CD8-positive, alpha-beta memory T cell (primary cell): ENCODE results near the gene RABL6. TPM values are rescaled to one million over a fixed set of nuclear protein-coding genes. Genes with fewer than 3 reads are reported as not detected.
"Not testable (repeated sequence)": the region's sequence is repeated elsewhere in the genome, so short reads cannot be mapped to it uniquely, and the experiment has no call there.

Source experiments
- CTCF ChIA-PET: fragments of 350-600 bp; sonication (Branson Sonifier 250); formaldehyde crosslinking; loops from one replicate; lab custom pipeline; 2021; ENCODE audit warnings: antibody characterized with exemption; lab: Charles Lee
- POLR2A ChIA-PET: fragments of 350-600 bp; sonication (Branson Sonifier 250); formaldehyde crosslinking; loops from one replicate; lab custom pipeline; 2021; ENCODE audit warnings: antibody characterized with exemption; lab: Charles Lee
- DNase-seq, 5 donors: peaks; one replicate each; pipeline versions ENCODE4 v3.0.0 to v3.0.0-alpha.2; 2020 to 2022; ENCODE audit warnings: mixed read lengths in 1 of 5
- H3K27ac ChIP-seq: one replicate; pipeline ENCODE4 v1.7.0; 2013; ENCODE audit warnings: low read depth, mild to moderate bottlenecking, low read length, moderate library complexity
- H3K27me3 ChIP-seq: 2 replicates; pipeline ENCODE4 v1.7.0; 2013; ENCODE audit warnings: low read length, mild to moderate bottlenecking; ENCODE audit not compliant: insufficient read depth, poor library complexity, severe bottlenecking
- H3K36me3 ChIP-seq: 2 replicates; pipeline ENCODE4 v1.7.0; 2013; ENCODE audit warnings: mild to moderate bottlenecking, low read length, moderate library complexity; ENCODE audit not compliant: insufficient read depth
- H3K4me1 ChIP-seq: 2 replicates; pipeline ENCODE4 v1.7.0; 2013; ENCODE audit warnings: mild to moderate bottlenecking, low read length, moderate library complexity; ENCODE audit not compliant: insufficient read depth
- H3K4me3 ChIP-seq: 2 replicates; pipeline ENCODE4 v1.7.0; 2013; ENCODE audit warnings: mild to moderate bottlenecking, low read length
- H3K9me3 ChIP-seq: 2 replicates; pipeline ENCODE4 v1.7.0; 2013; ENCODE audit warnings: mild to moderate bottlenecking, low read length
- H3K27ac Mint-ChIP-seq, 8 donors: one replicate each; pipeline ENCODE4 v1.8.0; 2020 to 2021; ENCODE audit warnings: mixed read lengths in 8 of 8, mild to moderate bottlenecking in 6 of 8, inconsistent platforms in 3 of 8, moderate library complexity in 3 of 8
- H3K27me3 Mint-ChIP-seq, 2 donors: one replicate each; pipeline ENCODE4 v1.8.0; 2020 to 2021; ENCODE audit warnings: mixed read lengths in 2 of 2, mild to moderate bottlenecking in 1 of 2, moderate library complexity in 1 of 2
- H3K36me3 Mint-ChIP-seq, 3 donors: one replicate each; pipeline ENCODE4 v1.8.0; 2020 to 2021; ENCODE audit warnings: mixed read lengths in 3 of 3, inconsistent platforms in 1 of 3, mild to moderate bottlenecking in 1 of 3
- H3K4me1 Mint-ChIP-seq, 3 donors: one replicate each; pipeline ENCODE4 v1.8.0; 2020 to 2021; ENCODE audit warnings: mixed read lengths in 3 of 3, inconsistent platforms in 1 of 3, mild to moderate bottlenecking in 1 of 3
- H3K4me3 Mint-ChIP-seq, 7 donors: one replicate each; pipeline ENCODE4 v1.8.0; 2020 to 2021; ENCODE audit warnings: mixed read lengths in 7 of 7, mild to moderate bottlenecking in 6 of 7, moderate library complexity in 4 of 7, inconsistent platforms in 2 of 7
- H3K9me3 Mint-ChIP-seq, 5 donors: one replicate each; pipeline ENCODE4 v1.8.0; 2020 to 2022; ENCODE audit warnings: mixed read lengths in 5 of 5, mild to moderate bottlenecking in 3 of 5, moderate library complexity in 2 of 5, inconsistent platforms in 1 of 5
- polyA plus RNA-seq: library from polyadenylated mRNA; unstranded; fragments of 300-500 nt; fragmentation: Illumina TruSeq; gene quantifications from one replicate; pipeline ENCODE4 v1.2.3, GENCODE V29; 2021
- total RNA-seq, 2 experiments: library from RNA; stranded (reverse); gene quantifications; one replicate each; pipeline ENCODE4 v1.2.3, GENCODE V29; 2021

RABL6 gene
- total and polyA plus RNA-seq, 3 experiments from 2014 or later = 20.9 to 106 (median 98.2) TPM

GRCh38 chr9:136799079-136799853 lies 8.5 kb upstream of the RABL6 start:
- POLR2A ChIA-PET = interaction anchor here (1.0 to 1.5 kb wide), 2 partner anchors 44 to 442 kb away, joined by 3 to 9 read pairs; partner anchors contain the start of genes AJM1 and TUBB4B
- peaks cover 11 to 28% (median 25%) of the 10 kb centered on the region in 3 donors for H3K4me1 Mint-ChIP-seq
- Histone ChIP-seq H3K4me3 (peak overlapping the region; percentile 66), H3K27me3 (no peaks in the 10 kb centered on the region), H3K4me1 (peaks cover 30% of the 10 kb centered on the region), H3K9me3 (no peaks in the 10 kb centered on the region), H3K27ac (no peak overlapping the region), H3K36me3 (no peaks in the 10 kb centered on the region)
- peak overlapping the region in 6 of 7 donors; percentile 78 to 89 (median 82) for H3K4me3 Mint-ChIP-seq
- H3K27ac Mint-ChIP-seq = no peak overlapping the region
- H3K9me3 Mint-ChIP-seq = no peaks in the 10 kb centered on the region
- peaks cover 0 to 5% (median 0%) of the 10 kb centered on the region in 3 donors for H3K36me3 Mint-ChIP-seq
- CTCF ChIA-PET = interaction anchor here (0.6 to 3.1 kb wide), 4 partner anchors 11 to 236 kb away, joined by 3 to 15 read pairs (median 4); no protein-coding TSS in a partner anchor
- no peak for DNase-seq
- H3K27me3 Mint-ChIP-seq = peaks cover 0 to 6% of the 10 kb centered on the region in 2 donors

GRCh38 chr9:136799854-136800657 lies 7.7 kb upstream of the RABL6 start:
- ChIA-PET CTCF (interaction anchor here (0.7 to 3.1 kb wide), 7 partner anchors 8 to 235 kb away, joined by 3 to 15 read pairs (median 5); partner anchors contain the start of genes ABCA2 and AJM1), POLR2A (interaction anchor here (0.6 to 1.5 kb wide), 8 partner anchors 9 to 441 kb away, joined by 3 to 9 read pairs (median 4); partner anchors contain the start of genes AJM1, C8G, FBXW5 and TMEM141)
- Mint-ChIP-seq H3K27me3 (peaks cover 0 to 6% of the 10 kb centered on the region in 2 donors), H3K36me3 (peaks cover 0 to 5% (median 0%) of the 10 kb centered on the region in 3 donors), H3K4me1 (peaks cover 11 to 28% (median 25%) of the 10 kb centered on the region in 3 donors), H3K9me3 (no peaks in the 10 kb centered on the region), H3K4me3 (peak overlapping the region; percentile 43 to 89 (median 83)), H3K27ac (peak overlapping the region in 6 of 8 donors; percentile 53 to 86 (median 77))
- Histone ChIP-seq H3K27ac (peak overlapping the region; percentile 38), H3K27me3 (no peaks in the 10 kb centered on the region), H3K36me3 (no peaks in the 10 kb centered on the region), H3K9me3 (no peaks in the 10 kb centered on the region), H3K4me3 (peak overlapping the region; percentile 66), H3K4me1 (peaks cover 30% of the 10 kb centered on the region)
- DNase-seq = peak; percentile 72 to 94 (median 88)

GRCh38 chr9:136802321-136802720 lies 5.4 kb upstream of the RABL6 start:
- DNase-seq = no peak
- H3K27ac Mint-ChIP-seq = peak overlapping the region in 1 of 8 donors; percentile 73
- CTCF ChIA-PET = interaction anchor here (0.6 to 2.4 kb wide), 5 partner anchors 10 to 233 kb away, joined by 3 to 10 read pairs (median 5); partner anchors contain the start of gene AJM1
- H3K4me1 ChIP-seq = peaks cover 31% of the 10 kb centered on the region
- H3K9me3 Mint-ChIP-seq = no peaks in the 10 kb centered on the region
- no peaks in the 10 kb centered on the region for H3K36me3 ChIP-seq
- POLR2A ChIA-PET = interaction anchor here (1.1 kb wide), 1 partner anchor 9 kb away, joined by 3 read pairs; no protein-coding TSS in a partner anchor
- H3K4me1 Mint-ChIP-seq = peaks cover 18 to 36% (median 23%) of the 10 kb centered on the region in 3 donors
- peak overlapping the region in 1 of 7 donors; percentile 72 for H3K4me3 Mint-ChIP-seq
- no peak overlapping the region for H3K27ac ChIP-seq
- H3K4me3 ChIP-seq = no peak overlapping the region
- peaks cover 0 to 6% of the 10 kb centered on the region in 2 donors for H3K27me3 Mint-ChIP-seq
- peaks cover 0 to 8% (median 3%) of the 10 kb centered on the region in 3 donors for H3K36me3 Mint-ChIP-seq
- no peaks in the 10 kb centered on the region for H3K9me3 ChIP-seq
- H3K27me3 ChIP-seq = no peaks in the 10 kb centered on the region

GRCh38 chr9:136803009-136803550 lies 4.7 kb upstream of the RABL6 start:
- H3K27ac ChIP-seq, H3K4me3 ChIP-seq, H3K36me3 ChIP-seq, H3K27me3 Mint-ChIP-seq, H3K9me3 ChIP-seq, H3K27me3 ChIP-seq, DNase-seq, H3K9me3 Mint-ChIP-seq, H3K27ac Mint-ChIP-seq: not testable (repeated sequence)
- Mint-ChIP-seq H3K4me1 (peaks cover 18 to 39% (median 23%) of the 10 kb centered on the region in 3 donors), H3K36me3 (peaks cover 0 to 10% (median 3%) of the 10 kb centered on the region in 3 donors), H3K4me3 (peak overlapping the region in 1 of 7 donors; percentile 54)
- CTCF ChIA-PET = interaction anchor here (1.0 kb wide), 1 partner anchor 11 kb away, joined by 3 read pairs; no protein-coding TSS in a partner anchor
- POLR2A ChIA-PET = interaction anchor here (1.1 kb wide), 1 partner anchor 9 kb away, joined by 3 read pairs; no protein-coding TSS in a partner anchor
- H3K4me1 ChIP-seq = peaks cover 31% of the 10 kb centered on the region

- Histone ChIP-seq H3K27me3 (no peaks in the 10 kb centered on the region), H3K4me1 (peaks cover 32% of the 10 kb centered on the region), H3K4me3 (no peak overlapping the region), H3K9me3 (no peaks in the 10 kb centered on the region), H3K36me3 (no peaks in the 10 kb centered on the region), H3K27ac (no peak overlapping the region)
- peaks cover 0 to 13% (median 3%) of the 10 kb centered on the region in 3 donors for H3K36me3 Mint-ChIP-seq
- ChIA-PET POLR2A (no interaction called here), CTCF (interaction anchor here (1.0 to 1.4 kb wide), 2 partner anchors 11 to 17 kb away, joined by 3 read pairs; no protein-coding TSS in a partner anchor)
- H3K27ac Mint-ChIP-seq = peak overlapping the region in 3 of 8 donors; percentile 56 to 94 (median 69)
- DNase-seq = no peak
- no peaks in the 10 kb centered on the region for H3K9me3 Mint-ChIP-seq
- peaks cover 21 to 42% (median 25%) of the 10 kb centered on the region in 3 donors for H3K4me1 Mint-ChIP-seq
- peaks cover 0 to 7% of the 10 kb centered on the region in 2 donors for H3K27me3 Mint-ChIP-seq
- peak overlapping the region in 1 of 7 donors; percentile 54 for H3K4me3 Mint-ChIP-seq
These were observed 3.9 kb upstream of the RABL6 start for GRCh38 chr9:136803551-136804508.

- no peak overlapping the region for H3K27ac ChIP-seq
- Mint-ChIP-seq H3K4me3 (no peak overlapping the region), H3K9me3 (no peaks in the 10 kb centered on the region), H3K36me3 (peaks cover 0 to 17% (median 3%) of the 10 kb centered on the region in 3 donors), H3K27me3 (peaks cover 0 to 7% of the 10 kb centered on the region in 2 donors), H3K27ac (peak overlapping the region in 2 of 8 donors; percentile 21 to 56), H3K4me1 (peaks cover 29 to 50% (median 31%) of the 10 kb centered on the region in 3 donors)
- H3K4me1 ChIP-seq = peaks cover 32% of the 10 kb centered on the region
- H3K9me3 ChIP-seq = no peaks in the 10 kb centered on the region
- no peaks in the 10 kb centered on the region for H3K36me3 ChIP-seq
- DNase-seq = no peak
- no peak overlapping the region for H3K4me3 ChIP-seq
- CTCF ChIA-PET = interaction anchor here (1.4 to 1.7 kb wide), 2 partner anchors 18 to 385 kb away, joined by 3 to 5 read pairs; partner anchors contain the start of gene SSNA1
- POLR2A ChIA-PET = no interaction called here
- no peaks in the 10 kb centered on the region for H3K27me3 ChIP-seq
These were observed 3.1 kb upstream of the RABL6 start for GRCh38 chr9:136804509-136805206.
